ENCODE data around the gene TNFRSF21.

TNFRSF21 gene

DNA sequence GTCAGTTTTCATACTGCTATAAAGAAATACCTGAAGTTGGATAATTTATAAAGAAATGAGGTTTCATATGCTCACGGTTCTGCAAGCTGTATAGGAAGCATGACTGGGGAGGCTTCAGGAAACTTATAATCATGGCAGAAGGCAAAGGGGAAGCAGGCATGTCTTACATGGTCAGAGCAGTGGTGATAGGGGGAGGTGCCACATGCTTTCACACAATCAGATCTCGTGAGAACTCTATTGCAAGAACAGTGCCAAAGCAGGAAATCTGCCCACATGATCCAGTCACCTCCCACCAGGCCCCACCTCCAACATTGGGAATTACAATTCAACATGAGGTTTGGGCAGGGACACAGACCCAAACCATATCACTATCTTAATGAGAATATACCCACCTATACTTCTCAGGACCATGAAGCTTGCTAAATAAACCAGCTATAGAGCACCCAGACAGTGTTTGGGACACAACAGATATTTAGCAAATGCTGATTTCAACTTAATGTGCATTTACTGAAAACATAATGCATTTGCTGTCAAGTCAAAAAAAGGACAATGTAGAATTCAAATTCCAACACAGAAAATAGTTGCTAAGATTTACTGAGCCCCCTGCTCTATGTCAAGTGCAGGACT lies 63.8 kb downstream of the TNFRSF21 start:
- Mint-ChIP-seq H3K4me3 (no peak overlapping the region), H3K27me3 (no peaks in the 10 kb centered on the region), H3K36me3 (no peaks in the 10 kb centered on the region), H3K27ac (no peak overlapping the region), H3K9me3 (no peaks in the 10 kb centered on the region), H3K4me1 (peaks cover 21 to 41% of the 10 kb centered on the region in 2 donors)
- no peak for DNase-seq
- ATAC-seq (replicated peaks), result no peak

DNA sequence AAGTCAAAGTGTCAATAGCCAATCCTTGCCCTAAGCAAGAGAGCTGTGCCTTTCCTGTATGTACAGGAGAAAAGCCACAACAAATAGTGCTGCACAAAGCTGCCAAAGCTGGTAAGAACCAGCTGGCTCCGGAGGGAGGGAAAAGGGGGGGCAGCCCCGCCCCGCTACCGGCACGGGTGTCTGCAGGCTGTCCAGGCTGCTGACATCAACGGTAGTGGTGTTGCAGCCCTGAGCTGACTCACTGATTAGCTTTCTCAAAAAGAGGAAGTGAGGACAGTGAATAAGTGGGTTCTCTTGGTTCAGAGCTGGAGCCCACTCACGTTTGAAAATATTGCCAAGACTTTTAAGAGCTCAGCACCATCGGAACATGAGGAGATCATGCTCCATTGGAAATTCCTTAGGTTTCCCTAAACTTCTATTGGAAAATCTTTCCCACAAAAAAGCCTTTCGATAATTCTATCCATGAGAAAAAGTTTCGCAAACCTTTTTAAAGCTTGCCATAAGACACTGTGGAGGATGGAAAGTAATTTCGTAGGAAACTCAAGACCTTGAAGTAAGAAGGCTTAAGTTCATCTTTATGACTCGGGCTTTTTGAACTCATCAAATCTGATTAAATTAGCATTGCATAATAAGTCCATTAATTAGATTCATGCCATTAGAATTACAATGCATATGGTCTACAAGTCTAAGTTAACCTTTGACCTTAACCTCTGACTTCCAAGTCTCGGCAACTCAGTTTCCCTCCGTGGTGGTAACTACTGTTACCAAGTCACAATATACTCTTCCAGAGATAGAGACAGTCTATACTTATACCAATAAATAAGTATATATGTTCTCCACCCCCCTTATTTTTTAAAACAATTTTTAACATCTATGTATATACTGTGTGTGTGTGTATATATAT lies 67.0 kb downstream of the TNFRSF21 start:
- DNase-seq, result peak; percentile 82
- H3K4me1 Mint-ChIP-seq, result peaks cover 27 to 49% of the 10 kb centered on the region in 2 donors
- peak; percentile 99 to 100 for ATAC-seq (replicated peaks)

DNA sequence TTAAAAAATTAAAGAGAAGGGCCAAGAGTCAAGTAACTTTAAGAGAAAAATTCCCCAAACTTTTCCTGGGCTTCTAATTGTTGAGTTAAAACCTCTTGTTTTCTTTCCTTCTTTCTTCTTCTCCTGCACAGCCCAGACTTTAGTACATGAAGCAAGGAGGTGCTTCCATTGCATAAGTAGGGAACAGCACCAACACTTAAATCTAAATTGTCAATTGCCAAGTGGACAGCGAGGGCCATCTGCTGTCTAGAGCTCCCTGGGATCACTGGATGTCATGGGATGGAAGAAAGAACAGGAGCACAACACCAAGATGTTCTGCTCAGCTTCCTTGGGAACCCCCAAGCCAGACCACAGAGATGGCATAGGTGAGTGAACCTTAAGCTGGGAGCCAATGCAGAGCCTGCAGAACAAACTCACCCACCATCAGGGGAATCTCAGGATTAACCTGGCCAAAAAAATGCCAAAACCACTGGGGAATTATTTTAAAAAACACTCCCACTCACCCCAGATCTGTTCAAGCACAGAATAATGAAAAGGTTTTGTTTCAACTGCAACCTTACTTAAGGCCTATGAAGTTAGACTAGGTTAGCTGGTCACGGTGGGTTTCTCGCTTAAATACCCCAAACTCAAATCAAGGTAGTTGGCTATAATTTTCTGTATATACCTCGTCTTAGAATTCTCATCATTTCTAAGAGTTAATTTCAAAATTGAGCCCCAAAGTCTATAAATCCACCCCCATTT lies 67.8 kb downstream of the TNFRSF21 start:
- Mint-ChIP-seq H3K27me3 (no peaks in the 10 kb centered on the region), H3K9me3 (no peaks in the 10 kb centered on the region), H3K27ac (peak overlapping the region; percentile 71), H3K4me1 (peaks cover 22 to 43% of the 10 kb centered on the region in 2 donors), H3K36me3 (no peaks in the 10 kb centered on the region), H3K4me3 (peak overlapping the region; percentile 17 to 37)
- no peak for DNase-seq
- no peak for ATAC-seq (replicated peaks)

More for the DNA sequence above, 67.0 kb downstream of the TNFRSF21 start:
- Mint-ChIP-seq H3K27me3 (no peaks in the 10 kb centered on the region), H3K4me3 (peak overlapping the region; percentile 17 to 37), H3K36me3 (no peaks in the 10 kb centered on the region), H3K9me3 (no peaks in the 10 kb centered on the region), H3K27ac (peak overlapping the region; percentile 71)

DNA sequence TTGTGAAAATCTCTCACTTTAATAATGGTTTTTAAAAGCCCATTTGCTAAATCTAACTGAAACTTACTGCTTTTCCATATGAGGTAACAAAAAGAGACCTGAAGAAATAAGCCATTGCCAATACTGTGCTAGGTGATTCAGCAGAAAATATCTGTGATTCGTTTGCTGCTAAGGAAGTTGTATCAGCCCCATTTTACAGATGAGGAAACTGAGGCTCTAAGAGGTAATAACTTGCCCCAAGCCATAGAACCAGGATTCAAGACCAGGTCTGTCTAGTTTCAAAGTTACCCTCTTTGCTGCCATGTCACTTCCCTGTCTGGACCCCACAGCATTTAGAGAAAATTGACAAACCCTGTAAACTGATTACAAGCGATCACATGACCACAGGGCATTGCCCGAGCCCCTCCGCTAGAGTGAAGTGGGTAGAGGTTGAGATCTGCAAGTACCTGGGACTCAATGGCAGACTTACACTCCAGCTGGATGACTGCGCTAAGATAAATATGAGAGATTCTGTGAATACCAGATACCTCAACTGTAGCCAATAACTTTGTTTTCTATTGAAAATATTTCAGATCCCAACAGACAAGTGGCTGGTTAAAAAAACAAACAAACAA lies 69.3 kb downstream of the TNFRSF21 start:
- no peak for ATAC-seq (replicated peaks)
- DNase-seq, result no peak
- no peak overlapping the region for H3K4me3 Mint-ChIP-seq
- H3K27me3 Mint-ChIP-seq, result no peaks in the 10 kb centered on the region
- H3K9me3 Mint-ChIP-seq, result no peaks in the 10 kb centered on the region
- H3K36me3 Mint-ChIP-seq, result no peaks in the 10 kb centered on the region
- H3K4me1 Mint-ChIP-seq, result peaks cover 23 to 41% of the 10 kb centered on the region in 2 donors
- no peak overlapping the region for H3K27ac Mint-ChIP-seq

DNA sequence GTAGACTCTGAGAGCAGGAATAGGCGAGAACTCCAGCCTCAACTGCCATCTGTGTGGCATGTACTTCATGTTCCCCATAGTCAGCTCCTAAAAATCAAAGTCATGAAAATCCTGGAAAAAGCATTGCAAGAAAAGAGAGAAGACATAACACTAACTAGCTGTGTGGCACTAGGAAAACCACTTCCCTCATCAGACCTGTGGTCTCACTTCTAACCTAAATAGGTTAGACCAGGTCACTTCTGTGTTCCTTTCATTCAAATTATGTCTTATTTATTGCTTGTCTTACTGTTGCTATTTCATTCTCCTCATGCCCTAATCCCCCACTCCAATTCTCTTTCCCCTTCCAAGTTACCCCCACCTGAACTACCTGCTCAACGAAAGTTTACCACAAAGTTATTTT lies 70.2 kb downstream of the TNFRSF21 start:
- DNase-seq (no peak), ATAC-seq (replicated peaks) (no peak)
- Mint-ChIP-seq H3K9me3 (no peaks in the 10 kb centered on the region), H3K4me1 (peaks cover 20 to 37% of the 10 kb centered on the region in 2 donors), H3K27ac (no peak overlapping the region), H3K27me3 (no peaks in the 10 kb centered on the region), H3K4me3 (no peak overlapping the region), H3K36me3 (no peaks in the 10 kb centered on the region)

DNA sequence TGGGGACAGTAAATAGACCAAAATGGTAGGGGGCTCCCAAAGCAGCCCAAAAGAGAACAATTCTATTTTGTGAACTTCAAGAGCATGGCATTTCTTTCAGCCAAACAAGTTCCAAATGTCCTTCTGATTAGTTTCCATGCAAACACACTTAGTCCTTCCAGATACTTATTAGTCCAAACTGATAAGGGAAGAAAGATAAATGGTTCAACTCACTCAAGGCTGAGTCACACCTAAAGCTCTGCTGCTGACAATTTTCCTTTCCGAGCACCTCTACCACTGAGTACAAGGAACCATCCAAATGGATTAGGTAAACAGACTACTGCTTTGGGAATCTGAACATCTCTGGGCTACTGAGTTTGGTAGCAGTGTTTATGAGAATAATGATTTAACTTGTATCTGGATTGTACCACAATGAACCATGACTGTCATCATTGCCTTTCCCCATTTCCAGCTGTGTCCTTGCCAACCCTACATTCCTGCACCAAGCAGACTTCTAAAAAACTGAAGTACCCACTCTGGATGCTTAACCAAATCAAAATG lies 71.2 kb downstream of the TNFRSF21 start:
- DNase-seq (no peak), ATAC-seq (replicated peaks) (no peak)
- H3K36me3 Mint-ChIP-seq, result peaks cover 3 to 4% of the 10 kb centered on the region in 2 donors
- no peak overlapping the region for H3K4me3 Mint-ChIP-seq
- peaks cover 20 to 37% of the 10 kb centered on the region in 2 donors for H3K4me1 Mint-ChIP-seq
- no peaks in the 10 kb centered on the region for H3K9me3 Mint-ChIP-seq
- no peaks in the 10 kb centered on the region for H3K27me3 Mint-ChIP-seq
- no peak overlapping the region for H3K27ac Mint-ChIP-seq

DNA sequence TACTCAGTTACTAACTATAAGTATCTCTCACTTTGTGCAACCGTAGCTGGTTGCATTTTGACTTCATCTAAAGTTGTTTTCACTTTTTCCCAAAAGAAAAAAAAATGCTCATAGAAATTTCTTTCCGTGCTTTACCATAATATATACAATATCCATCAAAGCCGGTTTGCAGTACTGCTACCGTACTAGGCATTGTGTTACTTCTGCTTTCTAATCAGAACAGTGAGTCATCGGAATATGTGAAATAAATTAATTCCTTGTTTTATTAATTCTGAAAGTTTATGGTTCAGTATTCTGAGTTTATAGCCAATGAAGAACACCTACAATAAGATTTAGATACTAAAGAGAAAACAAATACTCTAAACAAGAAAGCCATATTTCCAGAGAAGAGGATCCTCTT lies 72.5 kb downstream of the TNFRSF21 start:
- Mint-ChIP-seq H3K9me3 (no peaks in the 10 kb centered on the region), H3K27me3 (no peaks in the 10 kb centered on the region), H3K27ac (no peak overlapping the region), H3K4me1 (peaks cover 17 to 29% of the 10 kb centered on the region in 2 donors), H3K36me3 (peaks cover 3 to 4% of the 10 kb centered on the region in 2 donors), H3K4me3 (no peak overlapping the region)
- no peak for ATAC-seq (replicated peaks)
- DNase-seq, result no peak

DNA sequence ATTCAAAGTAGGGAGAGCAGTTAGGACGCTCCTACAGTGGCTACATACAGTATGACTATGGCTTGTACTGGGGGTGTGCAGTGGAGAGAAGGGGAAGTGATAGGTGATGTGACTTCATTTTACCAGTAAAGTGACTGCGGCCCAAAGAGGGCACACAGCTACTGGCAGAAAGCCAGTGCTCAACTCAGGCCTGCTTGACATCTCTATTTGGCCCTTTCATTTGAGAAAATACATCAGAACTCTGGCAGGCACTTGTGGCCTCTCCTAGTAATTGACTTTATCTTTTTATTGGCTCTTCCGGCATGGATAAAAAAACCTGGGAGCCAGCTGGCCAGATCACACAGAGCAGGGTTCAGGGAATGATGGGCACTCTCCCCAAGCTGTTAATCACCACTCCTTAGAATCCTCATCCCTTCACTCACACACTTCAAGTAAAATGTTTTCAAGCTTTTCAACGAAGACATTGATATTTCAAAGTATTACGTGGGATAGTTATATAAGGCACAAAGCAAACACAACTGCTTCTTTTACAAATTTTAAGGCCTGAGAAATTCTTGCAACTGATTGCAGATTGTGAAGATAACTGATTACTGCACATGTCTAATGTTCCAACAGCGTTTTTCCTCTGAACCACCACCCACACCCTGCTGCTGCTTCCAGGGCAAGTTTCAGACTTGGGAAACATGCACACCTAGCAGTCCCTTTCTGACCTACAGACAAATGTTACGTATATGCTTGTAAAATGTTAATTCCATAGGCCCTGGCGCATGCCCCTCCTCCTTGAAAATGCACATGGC lies 73.5 kb downstream of the TNFRSF21 start:
- ATAC-seq (replicated peaks) (peak; percentile 84 to 94), DNase-seq (no peak)
- H3K27me3 Mint-ChIP-seq, result no peaks in the 10 kb centered on the region
- H3K4me1 Mint-ChIP-seq, result peaks cover 14 to 23% of the 10 kb centered on the region in 2 donors
- no peak overlapping the region for H3K27ac Mint-ChIP-seq
- peaks cover 3 to 4% of the 10 kb centered on the region in 2 donors for H3K36me3 Mint-ChIP-seq
- H3K9me3 Mint-ChIP-seq, result no peaks in the 10 kb centered on the region
- no peak overlapping the region for H3K4me3 Mint-ChIP-seq

DNA sequence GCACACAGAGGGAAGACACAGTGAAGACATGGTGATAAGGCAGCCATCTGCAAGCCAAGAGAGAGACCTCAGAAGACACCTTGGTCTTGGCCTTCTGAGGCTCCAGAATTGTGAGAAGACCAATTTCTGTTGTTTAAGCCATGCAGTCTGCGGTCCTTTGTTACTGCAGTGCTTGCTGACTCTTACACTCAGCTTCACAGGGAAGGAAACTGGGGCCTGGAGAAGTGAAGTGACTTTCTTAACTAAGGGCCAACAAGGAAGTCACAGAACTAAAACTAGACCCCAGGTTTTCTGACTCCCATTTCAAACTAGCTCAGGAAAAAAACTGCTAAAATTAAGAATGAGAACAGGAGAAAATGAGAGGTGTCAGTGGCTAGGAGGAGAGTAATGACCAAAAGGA lies 74.3 kb downstream of the TNFRSF21 start:
- Mint-ChIP-seq H3K4me1 (peaks cover 14 to 23% of the 10 kb centered on the region in 2 donors), H3K36me3 (peaks cover 3 to 4% of the 10 kb centered on the region in 2 donors), H3K27me3 (no peaks in the 10 kb centered on the region), H3K4me3 (no peak overlapping the region), H3K9me3 (no peaks in the 10 kb centered on the region), H3K27ac (no peak overlapping the region)
- DNase-seq, result no peak
- ATAC-seq (replicated peaks), result no peak

DNA sequence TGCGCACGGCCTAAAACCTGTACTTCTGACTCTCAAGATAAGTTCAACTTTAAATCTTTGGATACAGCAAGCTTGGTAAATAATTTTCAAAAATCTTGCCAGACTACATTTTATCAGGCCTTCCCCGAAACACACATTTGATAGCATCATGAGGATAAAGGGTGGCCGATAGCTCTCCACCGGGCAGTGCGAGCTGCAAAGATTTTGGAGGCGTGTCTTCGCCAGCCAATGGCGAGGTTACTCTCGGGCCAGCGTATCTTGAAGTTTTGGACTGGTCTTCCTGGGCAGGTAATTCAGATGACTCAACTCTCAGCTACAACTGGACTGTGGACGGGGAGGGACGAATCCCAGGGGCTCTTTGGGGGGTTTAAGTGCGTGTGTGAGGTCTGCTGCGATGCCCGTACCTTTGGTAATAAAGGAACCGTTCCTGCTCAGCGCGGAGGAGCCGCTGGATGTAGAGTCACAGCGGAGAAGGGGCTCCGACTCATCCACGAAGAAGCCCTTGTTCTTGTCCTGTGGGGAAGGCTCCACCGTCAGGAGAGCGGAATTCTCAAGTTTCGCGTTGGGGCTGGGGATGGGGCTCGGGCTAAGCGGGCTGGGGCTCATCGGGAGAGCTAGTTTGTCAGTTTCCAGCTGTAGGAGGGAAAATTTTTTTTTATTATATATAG lies 75.3 kb downstream of the TNFRSF21 start:
- H3K27me3 Mint-ChIP-seq, result no peaks in the 10 kb centered on the region
- no peak overlapping the region for H3K4me3 Mint-ChIP-seq
- no peaks in the 10 kb centered on the region for H3K9me3 Mint-ChIP-seq
- DNase-seq (no peak), ATAC-seq (replicated peaks) (no peak)
- H3K4me1 Mint-ChIP-seq, result peaks cover 11 to 17% of the 10 kb centered on the region in 2 donors
- peaks cover 3 to 4% of the 10 kb centered on the region in 2 donors for H3K36me3 Mint-ChIP-seq
- H3K27ac Mint-ChIP-seq, result no peak overlapping the region

DNA sequence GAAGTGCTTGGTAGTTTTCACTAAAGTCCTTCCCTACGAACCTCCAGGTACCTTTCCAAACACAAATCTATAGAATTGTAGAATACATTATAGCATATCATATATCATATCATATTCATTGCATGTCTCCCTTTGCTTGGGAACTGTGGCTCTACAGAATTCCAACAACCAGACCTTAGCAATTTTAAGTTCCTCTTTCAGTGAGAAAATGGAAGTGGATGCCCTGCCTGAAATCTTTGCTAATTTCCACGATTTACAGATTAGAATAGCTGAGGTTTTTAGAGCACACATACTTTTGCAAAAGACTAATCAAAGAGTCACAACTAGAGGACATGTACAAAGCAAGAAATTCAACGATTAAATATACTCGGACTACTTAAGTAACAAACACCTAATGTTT lies 78.6 kb downstream of the TNFRSF21 start:
- H3K36me3 Mint-ChIP-seq, result peaks cover 3 to 4% of the 10 kb centered on the region in 2 donors
- H3K9me3 Mint-ChIP-seq, result peaks cover 0 to 3% of the 10 kb centered on the region in 2 donors
- DNase-seq (no peak), ATAC-seq (replicated peaks) (no peak)
- no peak overlapping the region for H3K4me3 Mint-ChIP-seq
- H3K27me3 Mint-ChIP-seq, result no peaks in the 10 kb centered on the region
- no peak overlapping the region for H3K27ac Mint-ChIP-seq
- H3K4me1 Mint-ChIP-seq, result peaks cover 5 to 9% of the 10 kb centered on the region in 2 donors

DNA sequence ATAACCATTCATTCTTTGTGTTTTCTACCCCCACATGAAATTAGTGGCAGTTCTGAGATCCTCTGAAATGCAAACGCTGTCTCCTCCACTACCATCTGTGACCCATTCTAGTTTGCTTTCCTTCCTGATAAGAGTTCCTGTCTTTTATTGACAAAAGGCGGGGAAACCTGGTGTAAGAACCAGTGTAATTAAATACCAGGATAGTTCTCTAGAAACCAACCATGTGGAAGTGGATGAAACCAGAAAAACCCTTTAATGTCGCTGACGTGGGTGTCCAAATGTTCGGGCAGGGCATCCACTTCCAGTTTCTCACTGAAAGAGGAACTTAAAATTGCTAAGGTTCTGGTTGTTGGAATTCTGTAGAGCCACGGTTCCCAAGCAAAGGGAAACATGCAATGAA lies 79.1 kb downstream of the TNFRSF21 start:
- DNase-seq (no peak), ATAC-seq (replicated peaks) (no peak)
- Mint-ChIP-seq H3K36me3 (peaks cover 3 to 4% of the 10 kb centered on the region in 2 donors), H3K27me3 (no peaks in the 10 kb centered on the region), H3K4me3 (no peak overlapping the region), H3K27ac (no peak overlapping the region), H3K9me3 (peaks cover 0 to 3% of the 10 kb centered on the region in 2 donors), H3K4me1 (peaks cover 0 to 3% of the 10 kb centered on the region in 2 donors)

DNA sequence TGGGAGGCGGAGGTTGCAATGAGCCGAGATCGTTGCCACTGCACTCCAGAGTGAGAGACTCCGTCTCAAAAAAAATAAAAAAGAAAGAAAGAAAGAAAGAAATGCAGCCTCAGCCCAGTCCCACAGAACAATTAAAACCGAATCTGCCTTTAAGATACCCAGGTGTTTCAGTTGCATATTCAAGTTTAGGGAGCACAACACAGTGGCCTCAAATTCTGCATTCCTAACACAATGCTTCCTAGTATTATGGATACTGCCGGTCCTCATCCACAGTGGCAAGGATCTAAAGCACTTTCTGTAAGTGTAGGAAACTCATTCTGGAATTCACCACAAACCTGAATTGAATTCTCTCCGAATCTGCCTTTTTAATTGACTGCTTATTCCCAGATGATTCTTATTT lies 80.5 kb downstream of the TNFRSF21 start:
- Mint-ChIP-seq H3K4me1 (no peaks in the 10 kb centered on the region), H3K4me3 (no peak overlapping the region), H3K9me3 (peaks cover 0 to 3% of the 10 kb centered on the region in 2 donors), H3K36me3 (peaks cover under 1 to 2% of the 10 kb centered on the region in 2 donors), H3K27ac (no peak overlapping the region), H3K27me3 (no peaks in the 10 kb centered on the region)
- no peak for DNase-seq
- no peak for ATAC-seq (replicated peaks)

All from stimulated activated naive B cell treated with anti-CD40 and anti-IgM and Interleukin-4, amounts not matched to agents 10 μg/mL and 1 μg/mL and 100 μg/mL, for 72 hours (primary cell).